GM12891 (cell line): Measurements from ENCODE around the gene CENPS.

Experiments
- PAX5 ChIP-seq: IDR thresholded peaks from 2 replicates; pipeline ENCODE4 v1.6.1; 2011; ENCODE audit warnings: low read length, moderate library complexity, mild to moderate bottlenecking; ENCODE audit not compliant: insufficient read depth, severe bottlenecking
- POLR2A ChIP-seq: IDR thresholded peaks from 2 replicates; pipeline ENCODE4 v1.6.1; 2011; ENCODE audit warnings: low read depth, low read length, control low read depth
- POLR2AphosphoS5 ChIP-seq: IDR thresholded peaks from 2 replicates; pipeline ENCODE4 v1.6.1; 2011; ENCODE audit warnings: low read depth, low read length, control low read depth
- TAF1 ChIP-seq: IDR thresholded peaks from 2 replicates; pipeline ENCODE4 v1.6.1; 2011; ENCODE audit warnings: low read depth, low read length, control low read depth

GRCh38 chr1:10399444-10399941 lies 30.7 kb upstream of the CENPS start:
- TF ChIP-seq TAF1 (no peak), POLR2A (no peak), POLR2AphosphoS5 (no peak), PAX5 (no peak)
